Measurements from ENCODE around the gene NFIC. TPM values are rescaled to one million over a fixed set of nuclear protein-coding genes. Genes with fewer than 3 reads are reported as not detected.
"Not testable (repeated sequence)": the region's sequence is repeated elsewhere in the genome, so short reads cannot be mapped to it uniquely, and the experiment has no call there.

Gene NFIC
- total RNA-seq, 1 donor from 2014 or later = 194 TPM

DNA sequence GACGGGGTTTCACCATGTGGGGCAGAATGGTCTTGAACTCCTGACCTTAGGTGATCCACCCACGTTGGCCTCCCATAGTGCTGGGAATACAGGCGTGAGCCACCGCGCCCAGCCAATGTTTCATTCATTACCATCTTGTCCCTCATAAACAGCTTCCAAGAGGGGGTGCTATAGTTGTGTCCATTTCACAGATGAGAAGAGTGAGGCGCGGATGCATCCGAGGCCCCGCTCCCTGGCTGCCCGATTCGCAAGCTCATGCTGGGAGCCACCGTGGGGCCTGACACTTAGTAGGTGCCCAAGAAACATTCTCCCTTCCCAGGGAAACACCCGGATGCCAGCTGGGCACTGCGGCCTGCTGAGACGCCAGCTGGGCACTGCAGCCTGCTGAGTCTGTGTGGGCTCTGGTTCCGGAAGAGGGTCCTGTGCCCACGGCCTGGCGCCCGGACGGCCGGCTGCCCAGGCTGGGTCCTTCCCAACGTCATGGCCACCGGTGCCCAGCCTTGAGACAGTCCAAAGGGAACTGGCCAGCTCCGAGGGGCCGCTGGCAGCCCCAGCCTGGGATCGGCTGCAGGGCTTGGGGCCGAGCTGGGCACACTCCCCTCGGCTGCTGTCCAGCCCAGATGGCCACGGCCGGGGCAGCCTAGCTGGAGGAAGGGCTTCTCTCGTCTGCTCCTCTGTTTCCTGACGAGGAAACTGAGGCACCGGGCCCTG is 54.7 kb downstream of the NFIC start:
- intact Hi-C loops (cut with DNase I) = no loop called here
- Histone ChIP-seq H3K4me3 (no peak overlapping the region), H3K27me3 (no peaks in the 10 kb centered on the region), H3K27ac (peak overlapping the region; percentile 5 to 26), H3K4me1 (peaks cover 3 to 12% of the 10 kb centered on the region in 2 donors), H3K36me3 (peaks cover 3 to 17% of the 10 kb centered on the region in 2 donors), H3K9me3 (no peaks in the 10 kb centered on the region)
- TF ChIP-seq, protein P1, sequence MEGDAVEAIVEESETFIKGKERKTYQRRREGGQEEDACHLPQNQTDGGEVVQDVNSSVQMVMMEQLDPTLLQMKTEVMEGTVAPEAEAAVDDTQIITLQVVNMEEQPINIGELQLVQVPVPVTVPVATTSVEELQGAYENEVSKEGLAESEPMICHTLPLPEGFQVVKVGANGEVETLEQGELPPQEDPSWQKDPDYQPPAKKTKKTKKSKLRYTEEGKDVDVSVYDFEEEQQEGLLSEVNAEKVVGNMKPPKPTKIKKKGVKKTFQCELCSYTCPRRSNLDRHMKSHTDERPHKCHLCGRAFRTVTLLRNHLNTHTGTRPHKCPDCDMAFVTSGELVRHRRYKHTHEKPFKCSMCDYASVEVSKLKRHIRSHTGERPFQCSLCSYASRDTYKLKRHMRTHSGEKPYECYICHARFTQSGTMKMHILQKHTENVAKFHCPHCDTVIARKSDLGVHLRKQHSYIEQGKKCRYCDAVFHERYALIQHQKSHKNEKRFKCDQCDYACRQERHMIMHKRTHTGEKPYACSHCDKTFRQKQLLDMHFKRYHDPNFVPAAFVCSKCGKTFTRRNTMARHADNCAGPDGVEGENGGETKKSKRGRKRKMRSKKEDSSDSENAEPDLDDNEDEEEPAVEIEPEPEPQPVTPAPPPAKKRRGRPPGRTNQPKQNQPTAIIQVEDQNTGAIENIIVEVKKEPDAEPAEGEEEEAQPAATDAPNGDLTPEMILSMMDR (IDR thresholded peaks at IDR 0.05) = no peak
- no peak for DNase-seq (ENCODE audit: low spot score in 2 of 2)

DNA sequence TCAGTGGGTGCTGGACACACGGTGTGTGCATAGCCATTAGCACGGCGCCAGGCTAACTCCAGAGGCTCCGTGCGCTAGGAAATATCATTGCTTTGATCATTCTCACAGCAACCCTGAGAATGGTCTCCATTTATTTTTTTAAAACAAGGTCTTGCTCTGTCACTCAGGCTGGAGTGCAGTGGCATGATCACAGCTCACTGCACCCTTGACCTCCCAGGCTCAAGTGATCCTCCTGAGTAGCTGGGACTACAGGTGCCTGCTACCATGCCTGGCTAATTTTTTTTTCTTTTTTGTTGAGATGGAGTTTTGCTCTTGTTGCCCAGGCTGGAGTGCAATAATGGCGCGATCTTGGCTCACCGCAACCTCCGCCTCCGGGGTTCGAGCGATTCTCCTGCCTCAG is 55.3 kb downstream of the NFIC start:
- intact Hi-C loops (cut with DNase I); DNase-seq (ENCODE audit: low spot score in 2 of 2); H3K9me3 ChIP-seq; H3K27me3 ChIP-seq; H3K4me3 ChIP-seq: not testable (repeated sequence)
- Histone ChIP-seq H3K4me1 (peaks cover 3 to 15% of the 10 kb centered on the region in 2 donors), H3K36me3 (peaks cover 9 to 23% of the 10 kb centered on the region in 2 donors), H3K27ac (peak overlapping the region; percentile 5 to 26)

DNA sequence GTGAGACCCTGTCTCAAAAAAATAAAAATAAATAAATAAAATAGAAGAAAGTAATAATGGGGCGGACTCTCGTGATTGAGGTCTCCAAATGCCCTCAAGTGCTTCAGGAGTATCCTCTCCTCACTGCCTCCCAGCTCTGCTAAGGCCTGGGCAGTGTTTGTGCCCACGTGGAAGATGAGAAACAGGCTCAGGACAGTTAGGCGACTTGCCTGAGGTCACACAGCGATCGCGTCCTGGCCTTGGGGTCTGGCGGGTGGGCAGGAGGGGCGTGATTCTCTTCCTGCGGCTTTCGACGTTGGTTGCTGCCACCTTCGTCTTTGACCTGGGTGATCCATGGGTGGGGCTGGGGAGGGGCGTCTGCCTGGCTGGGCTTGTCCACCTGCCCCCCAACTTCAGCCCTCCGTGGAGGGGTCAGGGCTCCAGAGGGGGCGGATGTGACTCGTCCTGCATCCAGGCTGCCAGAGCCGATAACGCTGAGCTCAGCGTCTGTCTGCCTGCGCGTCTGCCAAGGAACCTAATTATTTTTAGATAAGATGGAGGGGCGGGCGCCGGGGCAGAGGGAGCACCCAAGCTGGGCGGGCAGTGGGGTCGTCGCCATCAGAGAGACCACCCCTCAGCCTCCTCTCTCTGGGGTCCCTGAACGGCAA is 56.9 kb downstream of the NFIC start:
- TF ChIP-seq, protein P1 (IDR thresholded peaks at IDR 0.05) = no peak
- DNase-seq (ENCODE audit: low spot score in 2 of 2) = no peak
- peak overlapping the region; percentile 22 to 73 for H3K27ac ChIP-seq
- peaks cover 15 to 28% of the 10 kb centered on the region in 2 donors for H3K36me3 ChIP-seq
- H3K27me3 ChIP-seq = no peaks in the 10 kb centered on the region
- H3K9me3 ChIP-seq = no peaks in the 10 kb centered on the region
- intact Hi-C loops (cut with DNase I) = no loop called here
- H3K4me3 ChIP-seq = peak overlapping the region in 1 of 2 donors; percentile 27
- H3K4me1 ChIP-seq = peaks cover 3 to 21% of the 10 kb centered on the region in 2 donors

DNA sequence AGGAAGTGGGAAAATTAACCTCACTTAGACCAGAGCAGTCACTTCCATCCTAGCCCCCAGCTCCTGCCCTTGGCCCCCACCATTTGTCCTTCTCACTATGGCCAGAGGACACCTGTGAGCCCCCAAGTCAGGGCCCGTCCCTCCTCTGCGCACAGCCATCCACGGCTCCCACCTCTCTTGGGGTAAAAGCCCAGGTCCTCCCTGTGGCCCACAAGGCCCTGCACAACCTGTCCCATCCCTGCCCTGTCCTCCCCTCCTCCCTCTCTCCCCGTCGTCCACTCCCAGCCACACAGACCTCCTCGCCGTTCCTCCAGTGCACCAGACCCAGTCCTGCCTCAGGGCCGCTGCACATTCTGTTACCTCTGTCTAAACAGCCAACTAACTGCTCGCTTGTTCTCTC is 60.0 kb downstream of the NFIC start:
- Histone ChIP-seq H3K4me1 (peaks cover 15 to 38% of the 10 kb centered on the region in 2 donors), H3K9me3 (no peaks in the 10 kb centered on the region), H3K36me3 (peaks cover 15 to 22% of the 10 kb centered on the region in 2 donors), H3K4me3 (no peak overlapping the region), H3K27ac (peak overlapping the region; percentile 23 to 87), H3K27me3 (no peaks in the 10 kb centered on the region)
- TF ChIP-seq, protein P1 (IDR thresholded peaks at IDR 0.05) = no peak
- no peak for DNase-seq (ENCODE audit: low spot score in 2 of 2)
- intact Hi-C loops (cut with DNase I) = no loop called here

DNA sequence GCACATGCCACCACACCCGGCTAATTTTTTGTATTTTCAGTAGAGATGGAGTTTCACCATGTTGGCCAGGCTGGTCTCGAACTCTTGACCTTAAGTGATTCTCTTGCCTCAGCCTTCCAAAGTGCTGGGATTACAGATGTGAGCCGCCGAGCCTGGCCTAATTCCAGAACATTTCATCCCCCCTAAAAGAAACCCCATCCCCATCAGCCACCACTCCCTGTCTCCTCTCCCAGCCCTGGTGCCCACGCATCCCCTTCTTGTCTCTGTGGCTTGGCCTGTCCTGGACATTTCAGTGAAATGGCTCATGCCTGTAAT is 63.9 kb downstream of the NFIC start:
- intact Hi-C loops (cut with DNase I) = loop anchor here (1.0 kb wide), 1 partner anchor 21 kb away; no protein-coding TSS in a partner anchor
- H3K4me3 ChIP-seq; DNase-seq (ENCODE audit: low spot score in 2 of 2): not testable (repeated sequence)

DNA sequence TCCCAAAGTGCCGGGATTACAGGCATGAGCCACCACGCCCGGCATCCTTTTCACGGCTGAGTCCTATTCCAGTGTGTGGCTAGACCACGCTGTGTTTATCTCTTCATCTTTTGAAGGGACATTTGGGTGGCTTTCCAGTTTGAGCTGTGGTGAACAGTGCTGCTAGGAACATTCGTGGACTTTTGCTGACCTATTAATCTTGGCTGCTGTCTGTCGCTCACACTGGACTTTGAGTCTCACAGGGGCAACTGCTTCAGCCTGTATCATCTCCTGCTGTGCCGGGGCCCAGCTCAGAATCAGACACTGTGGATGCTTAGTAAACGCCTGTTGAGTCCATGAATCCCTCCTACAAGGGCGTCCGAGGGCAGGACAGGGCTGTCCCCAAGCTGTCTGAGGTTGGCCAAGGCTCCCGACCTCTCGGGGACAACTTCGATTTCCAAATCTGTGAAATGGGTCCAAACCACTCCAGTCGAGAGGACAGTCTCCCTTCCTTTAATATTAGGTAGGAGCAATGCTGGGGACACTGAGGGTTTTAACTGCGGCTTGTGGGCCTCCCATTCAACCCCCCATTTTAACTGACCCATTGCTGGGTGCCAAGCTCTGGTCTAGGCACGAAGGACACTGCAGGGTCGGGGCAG is 65.5 kb downstream of the NFIC start:
- intact Hi-C loops (cut with DNase I) = no loop called here
- peaks cover 31 to 41% of the 10 kb centered on the region in 2 donors for H3K36me3 ChIP-seq
- no peaks in the 10 kb centered on the region for H3K27me3 ChIP-seq
- no peak overlapping the region for H3K4me3 ChIP-seq
- DNase-seq (ENCODE audit: low spot score in 2 of 2) = no peak
- peaks cover 22 to 36% of the 10 kb centered on the region in 2 donors for H3K4me1 ChIP-seq
- TF ChIP-seq, protein P1 (IDR thresholded peaks at IDR 0.05) = no peak
- peak overlapping the region; percentile 87 to 91 for H3K27ac ChIP-seq
- no peaks in the 10 kb centered on the region for H3K9me3 ChIP-seq

More for the DNA sequence above, 63.9 kb downstream of the NFIC start:
- not testable (repeated sequence) for H3K9me3 ChIP-seq, H3K27me3 ChIP-seq
- peaks cover 33 to 39% of the 10 kb centered on the region in 2 donors for H3K36me3 ChIP-seq
- peak overlapping the region; percentile 87 to 91 for H3K27ac ChIP-seq
- H3K4me1 ChIP-seq = peaks cover 19 to 34% of the 10 kb centered on the region in 2 donors

Measured in ascending aorta (tissue), 2 donors.